GM12801 (cell line): ENCODE measurements around the gene LIMCH1.

Experiments used
- TF ChIP-seq, protein P1 (sequence below): IDR thresholded peaks from one replicate; pipeline ENCODE4 v1.5.1; 2011; ENCODE audit warnings: control low read depth; ENCODE audit not compliant: insufficient read length; ENCODE audit errors: extremely low read depth

LIMCH1 gene

DNA sequence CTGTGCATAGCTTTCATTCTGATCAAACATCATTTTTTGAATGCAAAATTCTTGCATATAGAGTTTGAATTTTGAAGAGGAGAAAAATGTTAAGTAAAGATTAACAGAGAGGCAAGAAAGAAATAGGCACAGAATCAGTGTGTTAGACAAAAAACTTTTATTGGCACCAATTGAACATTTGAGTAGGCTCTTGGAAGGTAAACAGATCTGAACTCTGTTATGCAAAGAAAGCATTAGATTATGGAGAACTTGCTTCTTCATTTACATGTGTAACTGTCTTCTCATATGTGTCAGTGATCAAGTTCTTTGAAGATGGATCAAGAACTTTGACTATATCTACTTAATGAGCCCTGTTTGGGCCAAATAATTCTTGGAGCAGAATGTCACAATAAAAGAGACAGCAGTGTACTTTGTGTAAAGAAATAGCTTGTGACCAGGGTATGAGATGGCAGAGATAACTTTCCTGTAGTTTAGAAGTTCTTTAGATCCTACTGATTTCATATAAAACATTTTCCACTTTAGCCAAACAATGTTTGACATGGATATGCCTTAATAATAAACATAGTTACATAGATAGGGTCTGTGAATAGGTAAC lies 61.3 kb downstream of the LIMCH1 start:
- TF ChIP-seq, protein P1, sequence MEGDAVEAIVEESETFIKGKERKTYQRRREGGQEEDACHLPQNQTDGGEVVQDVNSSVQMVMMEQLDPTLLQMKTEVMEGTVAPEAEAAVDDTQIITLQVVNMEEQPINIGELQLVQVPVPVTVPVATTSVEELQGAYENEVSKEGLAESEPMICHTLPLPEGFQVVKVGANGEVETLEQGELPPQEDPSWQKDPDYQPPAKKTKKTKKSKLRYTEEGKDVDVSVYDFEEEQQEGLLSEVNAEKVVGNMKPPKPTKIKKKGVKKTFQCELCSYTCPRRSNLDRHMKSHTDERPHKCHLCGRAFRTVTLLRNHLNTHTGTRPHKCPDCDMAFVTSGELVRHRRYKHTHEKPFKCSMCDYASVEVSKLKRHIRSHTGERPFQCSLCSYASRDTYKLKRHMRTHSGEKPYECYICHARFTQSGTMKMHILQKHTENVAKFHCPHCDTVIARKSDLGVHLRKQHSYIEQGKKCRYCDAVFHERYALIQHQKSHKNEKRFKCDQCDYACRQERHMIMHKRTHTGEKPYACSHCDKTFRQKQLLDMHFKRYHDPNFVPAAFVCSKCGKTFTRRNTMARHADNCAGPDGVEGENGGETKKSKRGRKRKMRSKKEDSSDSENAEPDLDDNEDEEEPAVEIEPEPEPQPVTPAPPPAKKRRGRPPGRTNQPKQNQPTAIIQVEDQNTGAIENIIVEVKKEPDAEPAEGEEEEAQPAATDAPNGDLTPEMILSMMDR, result no peak

DNA sequence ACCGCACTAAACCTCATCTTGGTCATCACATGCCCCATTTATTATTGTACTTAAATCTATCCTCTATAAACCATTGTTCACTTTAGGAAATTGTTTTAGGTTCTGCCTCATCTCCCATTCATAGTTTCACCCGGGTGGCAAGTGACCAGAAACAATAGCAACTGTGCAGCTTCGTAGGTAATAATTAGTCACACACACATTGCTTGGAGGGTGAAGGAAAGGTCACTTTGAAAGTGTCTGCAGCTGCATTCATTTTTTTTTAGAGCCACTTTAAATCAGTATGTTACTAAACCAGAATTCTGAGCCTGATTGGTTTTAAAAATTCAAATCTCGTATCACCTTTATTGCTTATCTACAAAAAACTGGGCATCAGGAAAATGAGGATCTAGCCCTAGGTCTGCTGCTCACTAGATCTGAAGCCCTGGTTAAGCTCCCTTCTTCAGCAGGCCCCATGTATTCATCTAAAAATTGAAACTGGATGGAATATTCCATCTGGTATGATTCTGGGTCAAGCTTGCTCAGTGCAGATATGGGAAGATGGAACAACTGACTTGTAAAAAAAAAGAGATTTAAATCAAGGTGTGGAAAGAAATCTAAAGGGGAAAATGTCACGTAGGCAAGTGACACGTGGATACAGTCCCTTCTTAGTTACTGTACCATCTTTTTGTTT lies 62.4 kb downstream of the LIMCH1 start:
- TF ChIP-seq, protein P1, result no peak

DNA sequence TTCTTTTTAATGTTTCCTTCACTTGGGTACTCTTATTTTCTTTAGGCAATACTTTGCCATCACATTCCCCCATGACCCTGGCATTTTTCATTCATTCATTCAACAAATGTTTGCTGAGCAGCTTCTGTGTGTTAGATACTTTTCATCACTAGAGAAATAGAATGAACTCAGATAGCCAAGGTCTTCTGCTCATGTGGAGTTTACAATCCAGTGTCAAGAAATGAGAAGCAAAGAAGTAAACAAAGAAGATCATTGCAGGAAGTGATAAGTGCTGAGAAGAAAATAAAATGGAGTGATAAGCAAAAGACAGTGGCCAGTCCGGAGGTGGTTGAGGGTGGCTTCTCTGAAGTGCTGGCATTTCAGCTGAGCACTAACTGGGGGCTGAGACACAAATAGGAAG lies 63.1 kb downstream of the LIMCH1 start:
- TF ChIP-seq, protein P1, result no peak

DNA sequence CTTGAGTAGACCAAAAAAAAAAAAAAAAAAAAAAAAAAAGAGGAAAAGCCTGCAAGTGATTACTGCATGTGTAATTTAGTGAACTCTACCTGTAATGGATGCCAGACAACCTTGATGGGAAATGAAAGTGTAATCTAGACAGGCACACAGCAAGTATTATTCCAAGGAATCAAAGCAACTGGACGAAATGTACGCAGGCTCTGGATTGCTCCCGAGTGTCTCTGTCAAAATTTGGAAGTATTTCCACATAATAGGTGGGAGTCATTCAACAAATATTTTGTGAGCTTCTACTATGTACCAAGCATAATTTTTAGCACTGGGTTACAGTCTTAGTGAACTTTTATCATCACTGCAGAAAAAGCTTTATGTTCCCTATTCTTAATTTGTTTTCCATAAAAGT lies 64.2 kb downstream of the LIMCH1 start:
- TF ChIP-seq, protein P1, result no peak

DNA sequence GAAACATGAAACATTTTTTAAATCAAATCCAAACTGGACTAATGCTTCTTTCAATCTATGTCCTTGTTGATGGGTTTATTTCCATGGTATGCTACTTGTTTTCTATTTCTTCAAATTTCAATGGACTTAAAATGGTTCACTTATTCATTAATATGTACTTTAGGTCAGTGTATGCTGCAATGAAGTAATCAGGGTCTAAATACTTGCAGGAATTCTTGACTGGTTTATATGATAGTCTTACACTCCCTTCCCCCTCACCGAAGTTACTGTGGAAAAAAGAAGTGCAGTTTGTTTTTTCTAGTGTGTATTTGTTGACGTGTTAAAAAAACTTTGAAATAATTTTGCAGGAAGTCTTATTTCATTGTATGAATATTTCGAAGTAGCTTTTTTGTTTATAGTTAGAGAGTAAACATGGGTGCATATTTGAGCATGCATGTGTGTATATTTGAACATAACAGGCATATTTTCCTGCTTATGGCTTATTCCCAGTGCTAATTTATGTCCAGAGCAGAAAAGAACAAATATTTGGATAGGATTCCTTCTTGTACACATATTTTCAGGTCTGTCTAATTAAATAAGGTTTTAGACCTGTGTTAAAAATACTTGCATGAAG lies 65.0 kb downstream of the LIMCH1 start:
- TF ChIP-seq, protein P1, result no peak

DNA sequence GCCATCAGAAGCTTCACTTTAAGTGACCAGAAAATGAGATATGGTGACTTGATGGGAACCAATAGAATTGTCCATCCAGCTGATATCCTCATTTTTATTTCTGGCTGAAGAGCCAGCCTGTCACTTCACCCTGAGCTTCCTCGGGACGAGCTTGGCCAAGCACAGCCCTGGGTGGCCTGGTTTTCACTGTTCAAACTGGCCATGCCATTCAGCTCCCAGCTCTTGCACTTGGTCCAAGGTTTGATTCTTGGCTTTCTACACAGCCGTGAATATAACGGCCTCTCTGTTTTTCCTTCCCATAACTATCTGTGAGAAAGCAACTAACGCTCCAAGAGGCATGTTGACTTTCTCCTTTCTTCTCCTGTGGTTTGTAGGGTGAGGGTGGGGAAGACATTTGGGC lies 71.9 kb downstream of the LIMCH1 start:
- TF ChIP-seq, protein P1, result no peak

DNA sequence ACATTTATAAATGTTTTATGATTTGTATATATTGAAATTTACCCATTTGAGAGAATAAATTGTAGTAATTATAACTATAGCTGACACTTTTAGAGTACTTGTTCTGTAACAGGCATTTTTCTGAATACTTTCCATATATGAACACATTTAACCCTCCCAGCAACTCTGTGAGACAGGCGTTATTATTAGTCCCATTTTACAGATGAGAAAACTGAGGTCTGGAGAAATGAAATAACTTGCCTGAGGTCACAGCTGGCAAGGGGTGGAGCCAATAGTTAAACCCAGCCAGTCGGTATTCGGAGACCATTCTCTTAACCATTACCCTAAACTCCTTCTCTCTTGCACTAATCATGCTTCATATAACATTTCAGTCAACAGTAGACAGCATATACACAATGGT lies 72.5 kb downstream of the LIMCH1 start:
- TF ChIP-seq, protein P1, result no peak
